ENCODE results near the gene COBLL1.
A peak's percentile ranks its signal among the peaks of the same experiment; 100 is the strongest.
"Not testable (repeated sequence)": the region's sequence is repeated elsewhere in the genome, so short reads cannot be mapped to it uniquely, and the experiment has no call there.

COBLL1 gene

DNA sequence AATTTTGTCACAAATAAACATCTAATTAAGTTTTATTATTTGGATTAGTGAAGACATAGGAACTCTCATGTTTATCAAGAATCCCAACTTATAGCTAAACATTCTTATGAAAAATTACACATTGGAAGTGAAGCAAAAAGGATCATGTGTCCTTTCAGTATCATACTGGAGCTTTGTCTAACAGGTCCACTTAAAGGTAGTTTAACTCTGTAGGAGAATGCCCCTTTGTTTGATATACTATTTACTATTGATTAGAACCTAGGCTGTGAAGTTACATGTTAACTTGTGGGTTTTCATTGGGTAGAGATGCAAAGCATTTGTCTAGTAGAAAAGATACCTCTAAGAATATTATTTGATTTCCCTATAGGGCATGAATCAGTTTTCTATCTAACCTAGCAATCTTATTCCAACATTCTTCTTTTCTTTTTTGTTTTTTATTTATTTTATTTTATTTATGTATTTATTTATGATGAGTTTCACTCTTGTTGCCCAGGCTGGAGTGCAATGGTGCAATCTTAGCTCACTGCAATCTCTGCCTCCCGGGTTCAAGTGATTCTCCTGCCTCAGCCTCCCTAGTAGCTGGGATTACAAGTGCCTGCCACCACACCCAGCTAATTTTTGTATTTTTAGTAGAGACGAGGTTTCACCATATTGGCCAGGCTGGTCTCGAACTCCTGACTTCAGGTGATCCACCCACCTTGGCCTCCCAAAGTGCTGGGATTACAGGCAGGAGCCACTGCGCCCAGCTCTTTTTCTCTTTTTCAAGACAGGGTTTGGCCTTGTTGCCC, 18.5 kb upstream of the COBLL1 start:
- DNase-seq, result not testable (repeated sequence)

DNA sequence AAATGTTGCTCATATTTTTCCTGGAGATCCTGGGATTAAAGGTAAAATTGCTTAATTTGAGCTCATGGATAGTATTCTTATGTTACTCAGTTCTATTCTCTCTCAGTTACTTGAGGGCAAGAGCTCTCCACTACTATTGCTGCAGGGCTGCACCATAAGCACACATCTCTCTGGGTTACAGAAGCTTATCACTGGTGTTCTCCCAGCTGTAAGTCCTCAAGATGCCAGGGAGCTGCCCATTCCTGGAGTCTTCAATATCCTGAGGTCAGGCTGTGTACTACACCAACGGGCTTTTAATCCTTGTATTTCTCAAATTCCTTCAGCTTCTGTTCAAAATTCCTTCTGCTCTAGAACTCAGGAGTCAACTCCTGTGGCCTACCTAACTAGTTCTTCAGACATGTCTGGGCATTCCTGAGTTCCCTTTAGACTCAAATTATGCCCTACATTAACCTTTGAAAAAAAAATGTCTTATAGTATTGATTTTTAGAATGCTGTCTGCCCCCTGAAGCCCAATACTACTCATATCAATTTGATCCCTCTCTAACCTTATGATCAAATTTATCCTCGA, 17.7 kb upstream of the COBLL1 start:
- no peak for DNase-seq

DNA sequence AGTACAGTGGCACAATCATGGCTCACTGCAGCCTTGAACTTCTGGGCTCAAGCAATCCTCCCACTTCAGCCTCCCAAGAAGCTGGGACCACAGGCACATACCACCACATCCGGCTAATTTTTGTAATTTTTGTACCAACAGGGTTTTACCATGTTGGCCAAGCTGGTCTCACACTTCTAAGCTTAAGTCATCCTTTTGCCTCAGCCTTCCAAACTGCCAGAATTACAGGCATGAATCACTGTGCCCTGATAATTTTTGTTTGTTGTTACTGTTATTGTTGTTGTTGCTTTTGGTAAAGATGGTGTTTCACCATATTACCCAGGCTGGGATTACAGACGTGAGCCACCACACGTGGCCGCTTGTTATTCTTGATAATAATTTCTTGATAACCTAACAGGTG, 10.5 kb upstream of the COBLL1 start:
- no peak for DNase-seq

- DNase-seq, result no peak
These were observed 8.6 kb upstream of the COBLL1 start for GRCh38 chr2:164850235-164850634.

GRCh38 chr2:164849506-164849905, 7.9 kb upstream of the COBLL1 start:
- DNase-seq, result no peak

- DNase-seq, result no peak
These were observed 6.5 kb upstream of the COBLL1 start for GRCh38 chr2:164847981-164848741.

- no peak for DNase-seq
These were observed 5.7 kb upstream of the COBLL1 start for GRCh38 chr2:164847291-164847690.

- no peak for DNase-seq
These were observed 4.7 kb upstream of the COBLL1 start for GRCh38 chr2:164846276-164846675.

- no peak for DNase-seq
These were observed 1.8 kb upstream of the COBLL1 start for GRCh38 chr2:164843346-164843911.

DNA sequence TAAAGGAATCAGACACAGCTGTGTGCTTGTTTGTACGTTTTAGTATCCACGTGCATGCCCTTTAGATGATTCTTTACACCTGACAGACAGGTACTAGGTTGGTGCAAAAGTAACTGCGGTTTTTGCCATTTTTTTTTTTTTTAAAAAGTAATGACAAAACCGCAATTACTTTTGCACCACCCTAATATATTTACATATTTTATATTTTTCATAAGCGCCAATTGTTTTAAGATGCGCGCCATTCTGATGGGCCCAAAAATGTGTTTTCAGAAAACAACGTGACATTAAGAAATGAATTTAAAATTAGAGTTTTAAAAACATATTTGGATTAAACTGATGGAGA, 972 bp upstream of the COBLL1 start:
- DNase-seq, result no peak

DNA sequence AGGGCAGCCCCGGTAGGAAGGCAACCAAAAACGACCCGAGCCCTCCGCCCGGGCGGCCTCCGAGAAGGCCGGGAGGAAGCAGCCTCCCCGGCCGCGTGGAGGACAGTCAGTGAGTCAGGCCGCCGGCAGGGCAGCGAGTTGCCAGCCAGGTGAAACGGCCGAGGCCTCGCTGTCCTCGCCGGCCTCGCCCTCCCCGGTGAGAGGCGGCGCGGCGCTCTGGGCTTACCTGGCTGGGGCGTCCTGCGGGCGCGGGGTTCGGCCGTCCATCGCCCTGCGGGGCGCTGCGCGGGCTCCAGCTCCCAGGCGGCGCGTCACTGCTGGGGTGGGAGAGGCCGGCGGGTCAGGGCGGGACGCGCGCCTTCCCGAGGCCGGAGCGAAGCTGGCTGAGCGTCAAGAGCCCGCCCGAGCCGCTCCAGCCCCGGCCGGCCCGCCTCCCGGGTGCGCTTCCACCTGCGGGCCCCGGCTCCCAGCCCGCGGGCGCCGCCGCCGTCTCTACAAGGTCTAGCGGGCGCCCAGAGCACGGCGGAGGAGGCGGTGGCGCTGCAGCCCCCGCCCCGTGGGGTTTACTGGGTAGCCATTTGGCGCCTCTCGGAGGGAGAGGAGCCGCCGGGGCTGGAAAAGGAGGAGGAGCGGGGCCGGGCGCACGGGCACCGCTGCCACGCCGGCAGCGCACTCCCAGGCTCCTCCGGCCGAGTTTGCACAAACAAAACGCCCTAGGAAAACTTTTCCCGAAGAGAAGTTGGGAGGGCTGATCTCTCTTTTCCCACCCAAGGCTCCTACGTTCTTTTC, 499 bp downstream of the COBLL1 start:
- peak in 1 of 5 donors; percentile 34 for DNase-seq

- no peak for DNase-seq
These were observed 1.1 kb downstream of the COBLL1 start for GRCh38 chr2:164840458-164840929.

DNA sequence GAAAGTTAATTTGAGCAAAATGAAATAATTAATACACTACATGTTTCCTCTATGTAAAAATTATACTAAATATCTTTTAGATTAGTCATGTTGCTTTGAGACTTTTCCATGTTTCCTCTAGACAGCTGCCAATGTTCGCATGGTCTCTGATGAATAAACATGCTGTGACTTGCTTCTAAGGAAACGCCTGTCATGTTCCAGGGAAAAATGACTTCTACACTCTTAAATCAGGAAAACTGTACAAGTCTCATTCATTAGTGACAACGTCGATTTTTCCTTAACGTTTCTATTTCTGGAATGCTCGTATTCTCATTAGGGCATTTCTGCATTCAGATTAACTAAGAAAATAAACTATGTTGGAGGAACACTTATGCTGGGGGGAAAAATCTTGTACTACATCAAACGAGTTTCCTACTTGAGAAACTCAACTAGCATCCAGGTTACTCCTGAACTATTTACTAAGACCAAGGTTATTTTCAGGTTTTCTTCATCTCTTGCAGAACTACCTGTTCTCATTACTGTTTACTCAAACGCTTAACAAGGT, 1.6 kb downstream of the COBLL1 start:
- DNase-seq, result no peak

DNA sequence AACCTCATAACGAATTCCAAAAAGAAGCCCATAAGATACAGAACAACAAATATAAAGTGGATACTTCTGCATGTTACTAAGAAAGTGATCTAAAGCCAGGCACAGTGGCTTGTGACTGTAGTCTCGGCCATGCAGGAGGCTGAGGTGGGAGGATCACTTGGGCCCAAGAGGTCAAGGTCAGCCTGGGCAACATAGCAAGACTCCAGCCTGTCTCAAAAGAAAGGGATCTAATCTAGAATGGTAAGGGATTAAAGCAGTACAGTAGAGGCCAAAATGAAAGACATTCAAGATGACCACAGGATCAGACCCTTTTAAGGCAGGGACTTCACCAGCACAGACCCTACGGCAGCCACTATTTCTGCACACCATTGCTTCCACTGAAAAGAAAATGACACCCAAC, 3.8 kb downstream of the COBLL1 start:
- no peak for DNase-seq

DNA sequence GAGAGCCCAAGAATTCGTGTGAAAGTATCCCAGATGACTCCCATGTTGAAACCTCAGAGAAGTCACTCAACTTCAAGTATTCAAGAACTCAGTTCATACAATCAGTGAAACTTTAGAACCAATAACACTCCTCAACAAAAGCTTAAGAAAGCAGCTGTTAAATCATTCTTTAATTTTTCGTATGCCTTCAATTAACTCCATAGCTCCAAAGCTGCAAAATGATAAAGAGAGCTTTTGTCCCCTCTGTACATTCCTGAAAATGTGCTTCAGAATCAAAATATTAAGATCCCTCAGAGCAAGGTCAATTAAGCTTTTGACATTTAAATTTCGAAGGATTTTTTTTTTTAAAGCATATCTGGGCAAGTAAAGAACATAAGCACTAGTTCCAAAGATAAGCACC, 4.7 kb downstream of the COBLL1 start:
- no peak for DNase-seq

DNA sequence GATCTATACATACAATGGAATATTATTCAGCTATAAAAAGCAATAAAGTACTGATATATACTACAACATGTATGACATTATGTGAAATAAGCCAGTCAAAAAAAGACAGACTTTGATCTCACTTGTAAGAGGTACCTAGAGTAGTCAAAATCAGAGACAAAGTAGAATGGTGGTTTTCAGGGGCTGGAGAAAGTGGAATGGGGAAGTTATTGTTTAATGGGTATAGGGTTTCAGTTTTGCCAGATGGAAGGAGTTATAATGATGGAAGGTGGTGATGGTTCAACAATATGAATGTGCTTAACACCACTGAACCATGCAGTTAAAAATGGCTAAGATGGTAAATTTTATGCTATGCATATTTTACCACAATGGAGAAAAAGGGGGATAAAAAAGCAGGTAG, 6.3 kb downstream of the COBLL1 start:
- DNase-seq, result no peak

DNA sequence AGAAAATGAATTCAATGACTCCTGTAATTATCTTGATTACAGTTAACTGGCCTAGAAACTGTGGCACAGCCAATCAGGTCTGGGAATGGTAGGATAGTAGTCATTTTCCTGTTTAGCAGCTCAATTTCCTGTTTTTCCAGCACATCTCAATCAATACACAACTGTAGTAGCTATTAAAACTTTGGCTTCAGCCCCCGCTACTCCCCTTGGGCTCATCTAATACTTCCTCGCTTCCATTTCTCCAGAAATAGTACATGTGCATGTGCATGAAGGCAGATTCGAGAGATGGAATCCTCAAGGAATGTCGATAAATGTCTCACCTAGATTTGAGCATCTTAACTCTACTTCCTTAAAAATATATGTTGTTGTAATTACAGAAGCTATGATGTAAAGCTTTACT, 9.7 kb downstream of the COBLL1 start:
- no peak for DNase-seq

DNA sequence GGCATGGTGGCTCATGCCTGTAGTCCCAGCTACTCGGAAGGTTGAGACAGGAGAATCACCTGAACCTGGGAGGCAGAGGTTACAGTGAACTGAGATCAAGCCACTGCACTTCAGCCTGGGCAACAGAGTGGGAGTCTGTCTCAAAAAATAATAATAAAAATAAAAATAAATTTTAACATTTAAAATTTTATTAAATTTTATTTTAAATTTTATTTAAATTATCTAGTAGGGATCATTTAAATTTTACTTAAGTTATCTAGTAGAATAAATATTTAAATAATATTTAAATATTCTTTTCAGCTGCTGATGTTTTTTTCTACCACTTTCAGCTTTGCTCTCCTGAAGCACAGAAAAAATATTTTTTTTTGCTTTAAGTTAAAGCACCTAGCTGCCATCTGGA, 10.4 kb downstream of the COBLL1 start:
- DNase-seq, result no peak

DNA sequence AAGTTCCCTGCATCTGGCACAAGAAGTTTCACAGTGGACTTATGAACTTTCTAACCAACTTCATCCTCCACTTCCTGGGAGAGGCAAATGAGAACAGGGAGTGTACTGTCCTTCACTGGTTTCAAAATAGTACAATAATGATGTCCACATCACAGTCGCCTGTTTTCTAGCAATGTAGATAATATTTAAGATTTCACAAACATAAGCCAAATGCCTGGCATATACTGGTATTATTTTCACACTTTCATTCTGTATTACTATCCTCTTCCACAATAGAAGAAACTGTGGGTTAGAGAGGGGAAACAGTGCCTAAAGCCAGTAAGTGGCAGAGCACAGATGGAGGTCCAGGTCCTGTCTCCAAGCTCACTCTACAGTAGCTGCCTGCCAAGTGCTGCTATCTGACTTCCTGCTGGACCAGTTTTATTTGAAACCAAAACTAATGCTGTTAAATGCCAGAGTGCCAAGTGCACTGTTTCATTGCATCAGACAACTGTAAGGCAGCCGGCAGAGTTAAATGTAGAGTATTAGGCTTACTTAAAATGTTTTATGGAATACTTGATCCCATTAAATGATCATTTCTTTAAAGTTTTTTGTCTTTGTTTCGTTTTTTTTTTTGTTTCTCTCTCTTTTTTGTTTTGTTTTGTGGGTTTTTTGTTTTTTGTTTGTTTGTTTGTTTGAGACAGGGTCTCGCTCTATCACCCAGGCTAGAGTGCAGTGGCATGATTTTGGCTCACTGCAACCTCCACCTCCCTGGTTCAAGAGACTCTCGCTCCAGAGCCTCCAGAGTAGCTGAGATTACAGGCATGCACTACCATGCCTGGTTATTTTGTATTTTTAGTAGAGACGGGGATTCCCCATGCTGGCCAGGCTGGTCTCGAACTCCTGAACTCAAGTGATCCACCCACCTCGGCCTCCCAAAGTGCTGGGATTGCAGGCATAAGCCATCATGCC, 15.1 kb downstream of the COBLL1 start:
- DNase-seq, result peak in 1 of 5 donors; percentile 61

DNA sequence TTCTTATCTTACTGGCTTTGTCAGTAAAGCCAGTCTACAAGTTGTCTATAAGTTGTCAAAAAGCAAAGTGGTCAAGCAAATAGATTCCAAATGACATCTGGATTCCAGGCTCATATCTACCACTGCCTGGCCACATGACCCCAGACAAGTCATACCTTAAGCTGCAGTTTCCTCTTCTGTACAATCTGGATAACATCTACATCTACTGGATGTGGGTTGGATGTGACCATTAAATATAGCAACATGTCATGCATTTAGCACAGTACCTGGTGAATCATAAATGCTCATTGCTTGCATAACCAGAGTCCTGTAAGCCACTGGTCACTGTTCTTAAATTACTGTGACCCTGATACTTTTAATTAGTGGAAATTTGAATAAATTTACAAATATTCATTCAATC, 16.8 kb downstream of the COBLL1 start:
- DNase-seq, result peak in 1 of 5 donors; percentile 7

DNA sequence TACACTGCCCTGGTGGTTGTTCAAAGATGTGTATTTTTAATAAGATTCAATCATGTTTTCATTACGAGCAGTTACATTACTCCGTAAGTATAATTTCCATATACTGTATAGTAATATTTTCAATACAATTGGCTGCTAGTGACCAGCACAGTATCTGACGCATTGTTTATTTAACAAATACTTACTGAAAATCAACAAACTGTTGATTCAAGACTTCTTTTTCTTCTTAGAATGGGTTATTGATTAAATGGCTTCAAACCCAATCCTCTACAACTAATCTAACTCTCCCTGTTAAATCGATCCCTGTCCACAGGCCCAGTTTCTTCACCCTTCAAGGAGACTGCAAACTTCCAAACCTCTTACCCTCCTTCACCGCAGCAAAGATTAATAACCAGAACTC, 18.5 kb downstream of the COBLL1 start:
- no peak for DNase-seq

Measured in T-helper 1 cell (primary cell).